SIG-M5 (cell line): ENCODE measurements around the gene SIK3.

ENCODE experiments used
- DNase-seq: peaks from one replicate; lab custom pipeline; 2025; lab: John Stamatoyannopoulos, UW

Gene SIK3

DNA sequence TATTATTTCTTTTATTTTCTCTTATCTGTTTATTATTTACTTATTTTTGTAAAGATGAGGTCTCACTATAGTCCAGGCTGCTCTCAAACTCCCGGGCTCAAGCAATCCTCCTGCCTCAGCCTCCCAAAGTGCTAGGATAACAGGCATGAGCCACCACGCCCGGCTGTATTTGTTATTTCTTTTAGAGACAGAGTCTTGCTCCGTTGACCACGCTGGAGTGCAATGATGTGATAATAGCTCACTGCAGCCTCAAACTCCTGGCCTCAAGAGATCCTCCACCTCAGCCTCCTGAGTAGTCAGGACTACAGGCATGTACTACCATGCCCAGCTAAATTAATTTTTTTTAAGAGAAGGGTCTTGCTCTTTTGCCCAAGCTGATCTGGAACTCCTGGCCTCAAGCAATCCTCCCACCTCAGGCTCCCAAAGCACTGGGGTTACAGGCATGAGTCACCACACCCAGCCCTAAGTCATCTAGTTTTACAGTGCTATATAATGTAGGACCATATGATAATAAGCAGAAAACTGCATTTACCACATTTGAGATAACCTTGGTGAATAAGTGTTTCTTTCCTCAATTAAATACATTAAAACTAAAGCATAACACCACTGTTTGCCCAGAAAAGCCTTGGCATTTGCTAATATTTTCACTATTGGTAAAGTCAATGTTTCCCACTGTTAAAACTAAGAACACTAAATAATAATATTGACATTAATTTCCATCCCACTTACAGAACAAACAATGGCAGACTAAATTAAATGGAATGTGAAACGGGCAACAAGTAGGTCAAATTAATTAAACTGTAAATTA, 127.5 kb downstream of the SIK3 start:
- DNase-seq, result no peak

DNA sequence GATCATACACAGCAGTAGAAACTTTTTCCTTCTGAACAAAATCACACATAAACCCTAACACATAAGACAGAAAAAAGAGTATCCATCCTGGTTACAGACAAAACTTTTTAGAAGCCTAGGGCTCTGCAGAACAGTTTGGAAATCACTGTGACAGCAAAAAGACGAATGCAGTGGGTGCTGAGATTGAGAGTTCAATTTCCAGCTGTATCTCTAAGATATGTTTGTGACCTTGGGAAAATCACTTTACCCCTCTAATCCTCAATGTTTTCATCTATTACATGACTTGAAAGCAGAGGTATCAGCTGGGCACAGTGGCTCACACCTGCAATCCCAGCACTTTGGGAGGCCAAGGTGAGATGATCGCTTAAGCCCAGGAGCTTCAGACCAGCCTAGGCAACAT, 128.5 kb downstream of the SIK3 start:
- DNase-seq, result no peak

DNA sequence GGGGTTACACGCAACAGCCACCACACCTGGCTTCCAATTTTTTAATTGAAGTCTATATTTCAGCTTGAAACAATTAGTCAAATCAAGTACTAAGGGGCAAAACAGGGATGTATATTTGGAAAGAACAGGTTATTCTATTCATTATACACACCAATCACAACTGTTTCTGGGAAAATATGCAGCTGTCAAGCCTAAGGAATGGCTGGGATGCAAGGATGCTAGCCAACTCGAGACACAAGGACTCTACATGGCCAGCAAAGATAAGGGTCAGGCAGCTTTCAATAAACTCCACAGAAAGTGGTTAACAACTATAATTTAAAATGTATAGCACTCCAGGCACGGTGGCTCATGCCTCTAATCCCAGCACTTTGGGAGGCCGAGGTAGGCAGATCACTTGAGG, 134.0 kb downstream of the SIK3 start:
- no peak for DNase-seq

DNA sequence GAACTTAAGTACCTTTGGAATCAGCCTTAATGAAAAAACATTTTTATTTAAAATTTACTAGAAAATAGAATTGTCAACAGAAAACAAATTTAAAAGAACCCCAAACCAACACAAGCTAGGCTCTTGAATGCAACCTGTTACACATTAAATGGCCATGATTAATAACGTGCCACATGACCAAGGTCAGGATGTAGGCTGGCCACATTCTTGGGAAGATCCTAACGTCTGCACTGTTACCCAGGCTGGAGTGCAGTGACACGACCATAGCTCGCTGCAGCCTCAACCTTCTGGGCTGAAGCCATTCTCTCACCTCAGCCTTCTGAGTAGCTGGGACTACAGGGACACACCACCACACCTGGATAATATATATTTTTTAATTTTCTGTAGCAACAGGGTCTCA, 134.4 kb downstream of the SIK3 start:
- DNase-seq, result no peak

DNA sequence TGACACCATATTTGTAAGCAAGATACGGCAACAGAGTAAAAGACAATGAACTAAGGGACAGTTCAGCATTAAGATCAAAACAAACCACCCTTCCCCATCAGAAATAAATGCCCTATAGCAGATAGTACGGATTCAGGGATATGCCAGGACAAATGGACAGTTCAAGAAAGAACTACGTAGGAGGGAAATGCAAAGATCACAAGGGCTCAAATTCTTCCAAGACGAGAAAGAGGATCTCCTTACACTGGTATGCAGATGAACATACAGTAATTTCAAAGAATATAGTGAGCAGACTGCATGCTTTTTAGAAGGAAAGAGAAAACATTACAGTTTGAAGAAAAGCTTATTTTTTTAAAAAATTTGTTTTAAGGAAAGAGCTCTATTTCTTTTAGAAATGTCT, 136.1 kb downstream of the SIK3 start:
- no peak for DNase-seq

DNA sequence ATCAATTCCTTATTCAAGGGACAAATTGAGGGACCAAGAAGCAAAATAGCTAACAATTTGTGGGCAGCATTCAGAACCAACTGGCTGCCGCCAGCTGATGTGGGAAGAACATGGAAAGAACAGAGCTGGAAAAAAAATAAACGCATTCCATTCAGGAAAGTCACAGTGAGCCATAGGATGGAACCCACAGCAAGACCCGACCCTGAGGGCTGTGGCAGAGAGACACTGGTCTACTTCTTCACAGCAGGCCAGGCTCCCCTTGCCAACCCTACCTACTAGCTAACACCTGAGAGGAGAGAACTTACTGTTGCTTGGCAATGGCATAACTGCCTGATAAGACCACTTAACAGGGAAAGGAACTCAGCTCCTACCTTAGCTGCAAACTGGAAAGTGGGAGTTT, 137.3 kb downstream of the SIK3 start:
- DNase-seq, result no peak

DNA sequence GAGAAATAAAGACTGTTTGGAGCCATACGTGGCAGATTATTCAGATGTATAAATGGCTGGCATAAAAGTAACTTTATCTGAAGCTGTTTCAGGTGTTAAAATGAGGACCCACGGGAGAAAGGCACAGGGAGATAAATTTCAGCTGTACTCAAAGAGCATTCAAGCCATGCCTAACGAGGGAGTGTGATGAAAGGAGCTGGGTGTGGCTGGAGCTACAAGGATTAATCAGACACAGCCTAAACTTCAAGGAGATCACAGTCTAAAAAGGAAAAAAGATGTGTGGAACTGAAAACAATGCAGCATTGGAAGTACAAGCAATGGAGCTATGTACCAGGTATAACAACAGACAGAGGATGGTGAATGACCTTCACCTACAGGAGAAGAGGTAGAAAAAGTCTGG, 140.0 kb downstream of the SIK3 start:
- DNase-seq, result no peak

DNA sequence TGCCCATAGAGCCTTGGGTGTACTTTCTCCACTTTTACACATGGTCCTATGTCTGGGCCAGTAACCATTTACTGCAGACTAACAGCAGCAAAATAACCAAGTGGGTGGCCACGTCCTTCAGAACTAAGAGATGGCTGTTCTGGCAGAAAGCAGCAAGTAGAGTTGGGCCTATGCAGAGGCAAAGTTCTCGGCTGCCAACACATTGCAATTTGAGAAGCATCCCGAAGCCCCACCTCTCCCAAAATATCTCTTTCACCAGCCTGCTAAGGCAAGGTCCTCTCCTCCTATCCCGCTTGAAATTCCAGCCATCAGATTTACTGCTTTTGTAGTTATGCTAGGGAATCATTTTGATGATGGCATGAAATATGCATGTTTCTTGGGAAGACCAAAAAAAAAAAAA, 142.3 kb downstream of the SIK3 start:
- no peak for DNase-seq

DNA sequence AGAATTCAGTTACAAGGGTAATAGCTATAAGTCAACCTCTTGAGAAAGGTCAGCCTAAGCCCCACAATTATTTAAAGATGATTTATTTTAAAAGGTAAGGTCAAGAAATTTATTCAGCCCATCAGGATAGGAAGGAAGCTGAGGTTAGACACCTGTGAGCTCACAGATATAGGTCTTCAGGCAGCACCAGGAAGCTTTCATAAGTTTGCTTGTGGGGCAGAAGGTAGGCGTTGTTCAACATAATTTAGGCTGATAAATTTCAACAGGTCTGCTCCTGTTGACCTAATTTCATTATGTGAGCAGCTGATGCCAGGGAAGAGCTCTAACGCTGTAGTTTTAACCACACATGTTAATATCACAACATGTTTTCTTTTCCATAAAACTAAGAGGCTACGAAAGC, 142.7 kb downstream of the SIK3 start:
- DNase-seq, result no peak

DNA sequence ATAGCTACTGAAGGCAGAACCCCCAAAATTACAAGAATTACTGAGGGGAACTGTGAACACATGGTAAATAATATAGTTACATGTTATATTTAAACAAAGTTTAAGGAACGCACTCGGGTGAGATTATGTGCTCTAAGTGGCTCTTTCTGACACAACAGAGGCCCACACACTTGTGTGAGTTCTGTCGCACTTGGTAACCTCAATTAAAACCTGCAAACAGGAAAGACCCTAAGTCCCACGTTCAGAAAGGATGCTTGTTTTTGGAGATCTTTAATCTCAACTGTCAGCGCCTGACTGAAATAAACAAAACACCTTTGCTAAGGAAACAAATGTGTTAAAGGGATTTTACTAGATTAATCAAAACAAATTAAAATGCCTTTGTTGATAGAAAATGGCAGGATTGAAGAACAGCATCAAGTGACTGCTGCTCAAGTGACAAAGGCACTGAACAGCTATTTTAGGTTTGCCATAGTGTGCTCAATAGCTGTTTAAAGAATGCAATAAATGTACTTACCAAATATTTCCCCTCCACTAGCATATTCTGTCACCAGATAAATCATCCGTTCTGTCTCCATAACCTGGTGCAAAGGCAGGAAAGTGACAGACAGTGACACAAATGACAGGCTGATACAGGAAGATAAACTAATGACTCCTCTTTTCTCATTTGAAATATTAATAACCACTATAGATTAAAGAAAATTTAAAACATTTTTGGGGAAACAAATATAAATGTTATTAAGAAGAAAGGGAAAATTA, 144.5 kb downstream of the SIK3 start:
- DNase-seq, result no peak

DNA sequence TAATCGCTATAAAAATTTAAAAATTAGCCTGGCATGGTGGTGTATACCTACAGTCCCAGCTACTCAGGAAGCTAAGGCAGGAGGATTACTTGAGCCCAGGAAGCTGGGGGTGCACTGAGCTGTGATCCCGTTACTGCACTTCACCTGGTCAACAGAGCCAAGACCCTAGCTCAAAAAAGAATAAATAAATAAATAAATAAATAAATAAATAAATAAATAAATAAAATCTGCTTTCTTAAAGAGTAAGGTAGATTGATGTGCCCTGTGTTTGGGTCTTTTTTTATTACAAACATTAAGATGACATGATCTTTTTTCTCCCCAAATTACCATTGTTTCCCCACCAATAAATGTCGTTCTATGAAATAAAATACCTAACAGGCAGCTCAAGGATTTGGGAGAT, 146.5 kb downstream of the SIK3 start:
- no peak for DNase-seq

DNA sequence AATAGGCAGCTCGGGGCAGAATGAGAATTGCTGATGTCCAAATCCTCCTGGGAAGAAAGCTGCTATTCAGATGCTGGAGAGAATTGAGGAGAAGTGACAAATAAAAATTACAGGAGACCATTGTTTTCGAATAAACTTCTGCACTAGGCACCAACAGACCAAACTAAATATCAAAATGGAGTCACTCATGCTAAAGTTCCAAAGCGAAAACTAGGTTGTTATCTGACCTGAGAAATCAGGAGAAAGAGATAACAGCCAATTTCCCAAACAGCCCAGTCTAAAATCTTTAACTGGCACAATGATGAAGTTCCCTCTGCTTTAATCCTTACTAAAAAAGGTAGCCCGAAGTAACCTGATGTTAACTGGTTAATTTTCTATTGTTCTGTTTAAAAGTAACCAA, 148.0 kb downstream of the SIK3 start:
- no peak for DNase-seq

DNA sequence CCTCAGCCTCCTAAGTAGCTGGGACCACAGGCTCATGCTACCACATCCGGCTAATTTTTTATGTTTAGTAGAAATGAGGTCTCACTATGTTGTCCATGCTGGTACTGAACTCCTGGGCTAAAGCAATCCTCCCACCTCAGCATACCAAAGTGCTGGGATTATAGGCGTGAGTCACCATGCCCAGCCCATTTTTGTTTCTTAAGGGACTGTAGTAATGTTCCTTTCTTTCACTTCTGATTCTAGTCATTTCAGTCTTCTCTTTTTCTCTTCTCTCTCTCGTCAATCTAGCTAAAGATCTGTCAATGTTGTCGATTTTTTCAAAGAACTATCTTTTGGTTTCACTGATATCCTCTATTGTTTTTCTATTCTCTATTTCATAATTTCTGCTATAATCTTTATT, 149.8 kb downstream of the SIK3 start:
- no peak for DNase-seq

DNA sequence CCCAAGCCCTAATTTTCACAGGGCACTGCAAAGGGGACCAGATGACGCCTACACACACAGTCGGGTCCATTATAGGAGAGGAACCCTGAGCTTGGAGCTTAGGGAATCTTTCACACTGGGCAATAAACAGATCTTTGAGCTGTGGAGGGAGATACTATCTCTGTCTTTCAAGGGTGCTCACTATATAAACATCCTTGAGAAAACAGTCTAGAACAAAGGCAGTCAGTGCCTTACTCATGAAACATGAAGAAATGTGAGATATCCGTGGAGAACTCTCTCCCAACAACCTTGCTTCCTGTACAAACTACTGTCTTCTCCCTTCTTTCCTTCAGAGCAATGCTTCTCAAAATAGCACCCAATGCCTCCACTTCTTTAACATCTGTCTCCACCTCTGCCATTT, 151.8 kb downstream of the SIK3 start:
- no peak for DNase-seq

DNA sequence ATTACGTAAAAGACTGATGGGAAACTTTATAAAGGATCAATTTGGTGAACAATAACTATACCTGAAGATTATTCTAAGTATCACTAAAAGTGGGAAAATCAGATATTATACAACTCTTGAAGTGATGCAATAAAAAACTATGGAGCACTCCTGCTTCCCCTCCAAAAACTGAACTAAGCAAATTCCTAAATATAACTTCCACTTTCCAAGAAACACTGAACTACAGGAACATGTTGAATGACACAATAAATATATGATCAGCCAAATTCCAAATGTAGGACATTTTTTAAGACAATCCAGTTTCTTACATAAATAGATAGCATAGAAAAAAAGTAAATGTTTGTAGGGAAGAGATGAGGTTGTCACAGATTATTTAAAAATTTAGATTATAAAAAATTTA, 158.7 kb downstream of the SIK3 start:
- DNase-seq, result no peak

DNA sequence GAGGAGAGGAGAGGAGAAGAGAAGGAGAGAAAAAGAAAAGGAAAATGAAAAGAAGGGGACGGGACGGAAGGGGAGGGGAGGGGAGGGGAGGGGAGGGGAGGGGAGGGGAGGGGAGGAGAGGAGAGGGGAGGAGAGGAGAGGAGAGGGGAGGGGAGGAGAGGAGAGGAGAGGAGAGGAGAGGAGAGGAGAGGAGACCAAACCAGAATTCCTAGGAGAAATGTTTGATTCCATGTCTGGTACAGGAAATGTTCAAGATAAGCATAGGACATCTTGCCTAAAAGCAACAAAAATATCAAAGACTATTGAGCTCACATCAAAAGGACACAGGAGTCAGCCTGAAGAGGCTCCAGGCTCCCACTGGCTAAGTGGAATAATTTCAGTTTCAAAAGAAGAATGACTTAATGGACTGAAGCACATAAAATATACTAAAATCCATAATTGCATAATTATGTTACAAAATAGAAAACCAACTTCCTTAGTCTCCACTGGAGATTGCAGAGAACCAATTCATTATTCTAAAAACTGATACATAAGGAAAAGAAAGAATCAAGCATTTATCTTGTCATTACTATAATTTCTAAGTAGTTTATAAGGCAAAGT, 159.7 kb downstream of the SIK3 start:
- DNase-seq, result no peak

DNA sequence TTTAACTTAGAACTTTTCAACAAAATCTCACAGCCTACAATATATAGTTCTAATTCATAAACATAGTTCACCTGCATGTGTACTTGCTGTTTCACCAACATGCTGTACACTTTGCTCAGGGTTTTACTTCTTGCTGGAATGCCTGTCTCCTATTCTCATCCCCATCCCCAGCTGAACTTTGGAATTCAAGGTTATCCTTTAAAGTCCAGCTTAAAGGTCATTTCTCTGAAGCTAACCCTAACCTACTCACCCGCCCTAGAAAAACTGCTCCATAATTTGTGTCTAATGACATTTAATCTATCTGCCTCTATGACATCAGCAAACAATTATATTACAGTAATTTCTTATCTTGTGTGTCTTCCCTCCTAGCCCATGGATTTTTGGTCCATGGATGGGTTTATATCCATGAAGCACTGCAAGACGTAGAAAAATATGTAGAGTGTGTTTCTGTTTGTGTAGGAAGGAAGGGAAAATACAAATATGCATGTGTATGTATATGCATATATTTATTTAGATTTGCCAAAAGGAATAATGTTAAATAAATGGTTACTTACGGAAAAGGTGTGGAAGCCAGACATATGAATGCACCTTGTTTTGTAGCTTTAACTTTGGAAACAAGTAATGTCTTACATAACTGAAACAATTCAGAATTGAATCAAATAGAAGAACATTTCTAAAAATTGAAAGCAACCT, 161.3 kb downstream of the SIK3 start:
- DNase-seq, result no peak

DNA sequence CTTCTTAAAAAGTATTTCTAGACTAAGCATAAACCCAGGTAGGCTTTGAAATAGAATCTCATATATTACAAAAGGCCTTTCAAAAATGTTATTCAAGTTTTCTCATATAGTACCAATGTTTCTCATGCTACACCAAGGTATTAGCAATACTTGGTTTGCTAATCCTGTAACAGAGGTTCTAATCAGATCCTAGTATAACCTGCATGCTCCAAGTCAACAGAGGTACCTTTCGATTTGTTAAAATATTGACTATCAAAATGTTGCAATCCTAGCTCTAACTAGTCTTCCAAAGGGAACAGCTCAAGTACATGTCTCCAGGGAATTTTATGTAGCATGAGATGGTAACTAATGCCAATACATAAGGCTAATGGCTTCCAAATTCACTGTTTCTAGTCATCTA, 162.7 kb downstream of the SIK3 start:
- DNase-seq, result no peak

DNA sequence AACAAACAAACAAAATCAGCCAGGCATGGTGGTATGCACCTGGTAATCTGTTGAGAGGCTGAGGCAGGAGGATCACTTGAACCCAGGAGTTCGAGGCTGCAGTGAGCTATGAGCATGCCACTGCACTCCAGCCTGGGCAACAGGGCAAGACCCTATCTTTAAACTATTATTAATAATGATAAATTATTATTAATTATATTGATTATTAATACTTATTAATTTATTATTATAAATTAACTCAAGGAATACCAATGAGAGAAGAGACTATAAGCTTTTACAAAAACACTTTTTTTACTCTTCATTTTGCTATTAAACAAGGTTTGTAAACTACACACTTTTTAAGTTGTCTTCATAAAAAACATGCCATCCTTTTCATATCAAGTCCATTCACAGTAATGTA, 163.1 kb downstream of the SIK3 start:
- DNase-seq, result no peak

DNA sequence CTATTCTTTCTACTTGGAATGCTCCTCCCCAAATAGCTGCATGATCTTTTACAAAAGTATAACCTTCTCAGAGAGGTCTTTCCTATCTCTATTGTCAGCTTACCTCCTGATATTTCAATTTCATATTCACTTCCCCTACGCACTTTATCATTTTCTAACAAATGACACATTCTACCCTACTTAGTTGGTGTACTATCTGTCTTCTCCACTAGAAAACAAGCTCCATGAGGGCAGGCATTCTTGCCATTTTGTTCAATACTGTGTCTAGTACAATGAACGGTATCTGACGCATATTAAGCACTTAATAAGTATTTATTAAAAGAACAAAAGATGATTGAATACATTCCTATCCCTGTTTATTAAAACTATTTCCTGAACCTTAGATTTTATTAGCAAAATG, 164.3 kb downstream of the SIK3 start:
- DNase-seq, result no peak

DNA sequence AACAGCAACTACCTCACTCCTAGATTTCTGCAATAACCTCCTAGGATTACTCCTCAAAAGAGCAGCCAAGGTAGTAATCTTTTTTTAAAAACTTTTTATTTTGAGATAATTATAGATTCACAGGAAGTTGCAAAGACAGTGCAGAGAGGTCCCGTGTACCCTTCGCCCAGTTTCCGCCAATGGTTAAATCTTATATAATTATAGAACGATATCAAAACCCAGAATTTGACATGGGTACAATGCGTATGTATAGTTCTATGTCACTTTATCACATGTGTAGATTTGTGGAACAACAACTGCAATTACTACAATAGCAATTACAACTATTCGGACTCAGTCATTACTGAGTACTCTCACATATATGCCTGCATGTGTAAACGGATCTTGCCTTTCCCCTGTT, 166.0 kb downstream of the SIK3 start:
- no peak for DNase-seq

DNA sequence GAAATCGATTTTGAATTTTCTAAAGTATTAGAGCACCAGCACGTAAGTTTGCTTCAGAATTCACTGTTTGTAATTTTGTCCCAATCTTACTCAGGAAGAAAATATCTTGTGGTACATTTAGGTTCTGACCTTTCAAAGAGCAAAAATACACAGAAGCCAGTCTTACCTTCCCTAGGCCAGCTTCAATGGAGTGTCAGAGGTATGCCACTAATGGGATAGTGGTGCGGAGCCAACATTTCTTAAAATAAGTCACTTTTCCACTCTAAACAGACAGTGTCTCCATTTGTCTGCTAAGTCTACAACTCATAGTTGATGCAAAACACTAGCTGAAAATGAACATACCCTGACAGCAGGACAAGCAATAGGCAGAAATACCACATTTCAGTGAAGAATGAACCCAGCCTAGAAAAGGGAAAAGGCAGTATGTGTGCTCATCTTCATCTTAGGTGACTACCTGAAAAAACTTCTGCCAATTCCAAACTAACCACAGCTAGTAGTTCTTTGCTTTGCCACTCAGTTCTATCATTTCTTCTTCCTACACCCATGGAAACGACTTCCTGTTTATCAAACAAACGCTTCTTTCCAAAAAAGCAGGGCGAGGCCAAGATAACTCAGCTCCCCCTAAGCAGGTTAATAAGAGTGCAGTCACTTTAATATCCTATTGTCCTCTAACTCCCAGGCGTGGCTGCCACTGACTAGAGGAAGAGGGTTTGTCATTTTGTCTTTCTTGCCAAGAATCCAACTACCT, 166.8 kb downstream of the SIK3 start:
- no peak for DNase-seq
